Activated T-helper 1 cell treated with anti-CD3 and anti-CD28 coated beads, Interleukin-12 subunit alpha, Interleukin-12 subunit beta, Interleukin-2, Interleukin-4 antibody, amounts not matched to agents 30 ng/mL and 10 ng/mL and 1 ng/mL, durations not matched to agents 14 hours and 24 hours and 36 hours (primary cell): ENCODE results near the gene GRAMD1A. TPM values are rescaled to one million over a fixed set of nuclear protein-coding genes. Genes with fewer than 3 reads are reported as not detected.
A peak's percentile ranks its signal among the peaks of the same experiment; 100 is the strongest.
"Not testable (repeated sequence)": the region's sequence is repeated elsewhere in the genome, so short reads cannot be mapped to it uniquely, and the experiment has no call there.

Experiments used
- DNase-seq: peaks from one replicate; pipeline ENCODE4 v3.0.0; 2021; ENCODE audit warnings: low spot score
- H3K27ac Mint-ChIP-seq: one replicate; pipeline ENCODE4 v1.8.0; 2021; ENCODE audit warnings: mild to moderate bottlenecking, mixed read lengths
- H3K27me3 Mint-ChIP-seq: one replicate; pipeline ENCODE4 v1.8.0; 2022; ENCODE audit warnings: mild to moderate bottlenecking, moderate library complexity, mixed read lengths; ENCODE audit not compliant: insufficient read depth
- H3K36me3 Mint-ChIP-seq: one replicate; pipeline ENCODE4 v1.8.0; 2021; ENCODE audit warnings: low read depth, mixed read lengths
- H3K4me1 Mint-ChIP-seq: one replicate; pipeline ENCODE4 v1.8.0; 2021; ENCODE audit warnings: low read depth, mixed read lengths
- H3K4me3 Mint-ChIP-seq: one replicate; pipeline ENCODE4 v1.8.0; 2021; ENCODE audit warnings: mild to moderate bottlenecking, moderate library complexity, mixed read lengths
- H3K9me3 Mint-ChIP-seq: one replicate; pipeline ENCODE4 v1.8.0; 2021; ENCODE audit warnings: mixed read lengths
- intact Hi-C: fragments of 100-400 bp; cut with micrococcal nuclease; formaldehyde crosslinking; loops from one replicate; pipeline ENCODE4 v1.15.1; 2024
- total RNA-seq: library from RNA; stranded (reverse); gene quantifications from 2 replicates; pipeline ENCODE4 v1.2.3, GENCODE V29; 2022

The GRAMD1A gene
- total RNA-seq, 1 donor from 2014 or later, result 176 TPM

DNA sequence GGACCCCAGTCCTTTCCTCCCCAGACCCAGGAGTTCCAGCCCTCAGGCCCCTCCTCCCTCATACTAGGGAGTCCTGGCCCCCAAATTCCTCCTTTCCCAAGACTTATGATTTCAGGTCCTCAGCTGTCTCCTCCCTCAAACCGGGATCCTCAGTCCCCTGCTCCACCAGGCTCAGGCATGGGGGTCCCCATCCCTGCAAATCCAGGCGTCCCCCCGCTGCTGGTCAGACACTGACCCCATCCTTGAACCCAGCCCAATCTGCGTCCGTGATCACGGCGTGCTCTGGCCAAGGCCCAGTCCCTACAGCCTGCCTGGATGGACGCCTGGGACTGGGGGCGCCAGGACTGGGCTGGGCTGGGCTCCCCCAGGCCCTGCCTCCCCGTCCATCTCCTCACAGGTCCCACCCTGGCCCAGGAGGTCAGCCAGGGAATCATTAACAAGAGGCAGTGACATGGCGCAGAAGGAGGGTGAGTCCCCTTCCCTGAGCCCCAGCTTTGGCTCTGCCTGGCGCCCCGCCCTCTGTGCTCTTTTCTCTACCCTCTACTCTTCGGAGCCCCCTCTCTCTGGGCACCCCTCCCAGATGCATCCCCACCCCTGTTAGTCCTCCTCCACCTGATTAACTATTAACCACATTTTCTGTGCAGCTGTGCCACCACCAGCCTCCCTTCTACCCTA is 42.1 kb downstream of the GRAMD1A start:
- Mint-ChIP-seq H3K27ac (no peak overlapping the region), H3K4me1 (peaks cover 28% of the 10 kb centered on the region), H3K36me3 (no peaks in the 10 kb centered on the region), H3K27me3 (peaks cover 16% of the 10 kb centered on the region), H3K9me3 (no peaks in the 10 kb centered on the region), H3K4me3 (no peak overlapping the region)
- intact Hi-C loops, result no loop called here
- no peak for DNase-seq

DNA sequence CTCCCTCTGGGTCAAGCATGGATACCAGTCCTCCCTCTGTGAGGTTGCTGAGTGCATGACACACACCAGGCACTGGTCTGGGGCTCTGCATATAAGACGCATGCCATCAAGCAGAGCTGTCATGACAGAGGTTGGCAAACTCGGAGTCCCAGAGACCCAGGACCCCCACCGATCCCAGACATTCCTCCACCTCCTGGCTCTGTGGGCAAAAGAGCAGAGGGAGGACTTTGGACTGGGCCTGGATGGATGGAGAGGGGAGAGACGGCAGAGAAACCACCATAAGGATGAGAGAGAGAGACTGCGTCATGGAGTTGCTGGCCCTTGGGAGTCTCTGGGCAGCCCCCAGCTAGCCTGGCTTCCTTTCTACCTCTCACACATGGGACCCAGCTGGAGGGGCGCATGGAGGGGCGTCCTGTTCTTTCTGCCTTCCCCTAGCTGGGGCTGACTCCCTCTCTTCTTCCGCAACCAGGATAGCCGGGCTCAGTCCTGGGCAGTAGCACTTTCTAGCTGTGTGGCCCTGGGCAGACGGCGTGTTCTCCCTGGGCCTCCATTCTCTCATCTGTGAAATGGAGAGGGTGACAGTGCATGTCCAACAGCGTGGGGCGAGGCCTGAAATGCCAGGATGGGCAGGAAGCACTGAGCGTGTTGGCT is 43.0 kb downstream of the GRAMD1A start:
- Mint-ChIP-seq H3K27ac (no peak overlapping the region), H3K27me3 (peaks cover 13% of the 10 kb centered on the region), H3K9me3 (no peaks in the 10 kb centered on the region), H3K4me1 (peaks cover 28% of the 10 kb centered on the region), H3K4me3 (no peak overlapping the region), H3K36me3 (no peaks in the 10 kb centered on the region)
- DNase-seq, result no peak
- intact Hi-C loops, result no loop called here

DNA sequence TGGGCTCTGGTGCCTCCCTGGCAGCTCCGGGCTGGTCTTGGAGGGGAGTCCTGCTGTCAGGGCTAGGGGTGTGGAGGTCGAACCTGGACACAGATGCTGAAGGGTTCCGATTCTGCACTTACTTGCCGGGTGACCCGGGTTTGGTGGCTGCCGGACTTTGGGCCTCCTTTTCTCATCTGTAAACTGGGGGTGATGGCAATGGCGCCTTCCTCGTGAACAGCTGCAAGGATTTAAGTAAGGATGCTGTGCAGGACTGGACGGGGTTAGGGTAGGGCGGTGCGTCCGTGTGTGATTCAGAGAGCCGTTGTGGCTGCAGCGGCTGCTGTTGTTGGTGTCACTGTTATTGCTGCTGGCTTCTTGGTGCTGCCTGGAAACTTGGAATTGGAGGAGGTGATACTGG is 43.8 kb downstream of the GRAMD1A start:
- no peak overlapping the region for H3K4me3 Mint-ChIP-seq
- H3K27ac Mint-ChIP-seq, result no peak overlapping the region
- peaks cover 13% of the 10 kb centered on the region for H3K27me3 Mint-ChIP-seq
- H3K4me1 Mint-ChIP-seq, result peaks cover 28% of the 10 kb centered on the region
- H3K9me3 Mint-ChIP-seq, result no peaks in the 10 kb centered on the region
- DNase-seq, result no peak
- no peaks in the 10 kb centered on the region for H3K36me3 Mint-ChIP-seq
- intact Hi-C loops, result loop anchor here (1.0 to 2.0 kb wide), 3 partner anchors 23 to 71 kb away; no protein-coding TSS in a partner anchor

DNA sequence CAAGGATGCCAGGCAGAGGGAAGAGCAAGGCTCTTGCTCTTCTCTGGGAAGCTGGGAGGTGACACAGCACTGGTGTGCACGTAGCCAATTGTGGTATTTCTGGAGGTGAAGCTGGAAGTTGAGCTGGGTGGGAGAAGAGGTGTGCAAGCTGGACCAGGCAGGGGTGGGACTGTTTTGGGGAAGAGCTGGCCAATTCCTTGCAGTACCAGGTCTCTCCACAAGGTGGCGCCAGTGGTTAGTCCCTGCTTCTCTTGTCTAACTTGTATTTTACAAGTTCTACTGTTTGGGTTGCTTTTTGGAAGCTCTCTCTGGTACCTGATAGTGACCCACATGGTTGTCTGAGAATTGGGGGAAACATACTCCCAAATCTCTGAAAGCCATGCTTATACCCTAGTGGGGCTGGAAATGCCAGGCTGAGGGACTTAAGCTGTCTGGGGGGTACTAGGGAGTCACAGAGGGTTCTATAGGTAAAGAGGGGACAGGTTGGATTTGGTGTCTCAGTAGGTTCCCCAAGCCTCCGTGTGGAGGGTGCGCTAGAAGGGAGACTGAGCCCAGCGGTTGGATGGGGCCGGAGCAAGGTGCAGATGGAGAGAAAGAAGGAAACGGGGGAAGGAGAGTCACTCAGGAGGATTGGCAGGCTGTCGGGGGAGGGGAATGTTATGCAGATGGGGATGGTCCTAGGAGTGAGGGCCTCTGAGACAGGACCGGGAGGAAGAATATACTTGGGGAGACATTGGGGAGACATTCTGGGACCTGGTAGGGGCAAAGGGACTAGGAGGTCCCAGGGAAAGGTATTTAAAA is 44.4 kb downstream of the GRAMD1A start:
- no peak overlapping the region for H3K4me3 Mint-ChIP-seq
- H3K9me3 Mint-ChIP-seq, result no peaks in the 10 kb centered on the region
- peaks cover 28% of the 10 kb centered on the region for H3K4me1 Mint-ChIP-seq
- peaks cover 9% of the 10 kb centered on the region for H3K27me3 Mint-ChIP-seq
- intact Hi-C loops, result loop anchor here (1.0 to 2.0 kb wide), 3 partner anchors 23 to 71 kb away; no protein-coding TSS in a partner anchor
- no peak overlapping the region for H3K27ac Mint-ChIP-seq
- no peaks in the 10 kb centered on the region for H3K36me3 Mint-ChIP-seq
- peak; percentile 32 for DNase-seq

DNA sequence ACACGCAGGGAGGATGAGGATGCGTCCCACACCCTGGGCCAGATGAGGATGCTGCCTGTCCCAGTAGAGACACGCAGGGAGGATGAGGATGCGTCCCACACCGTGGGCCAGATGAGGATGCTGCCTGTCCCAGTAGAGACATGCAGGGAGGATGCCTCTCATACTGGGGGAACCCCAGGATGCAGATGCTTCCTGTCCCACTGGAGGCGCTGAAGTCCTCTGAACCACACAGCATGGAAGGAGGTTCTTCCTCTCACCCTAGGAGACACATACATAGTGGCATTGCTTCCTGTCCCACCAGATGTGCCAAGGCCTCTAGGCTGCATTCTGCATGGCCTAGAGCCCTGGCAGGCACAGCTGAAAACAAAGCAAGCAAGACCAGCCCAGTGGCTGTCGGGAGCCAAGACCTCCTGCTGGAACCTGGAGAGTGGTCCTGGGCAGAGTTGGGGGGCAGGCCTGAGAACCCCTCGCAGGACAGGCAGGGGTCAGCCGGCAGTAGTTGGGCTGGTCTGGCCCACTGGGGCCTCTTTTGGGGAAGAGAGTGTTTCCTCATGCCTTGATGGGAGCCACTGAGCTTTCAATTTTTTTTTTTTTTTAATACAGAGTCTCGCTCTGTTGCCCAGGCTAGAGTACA is 45.7 kb downstream of the GRAMD1A start:
- intact Hi-C loops, result loop anchor here (2.0 kb wide), 1 partner anchor 45 kb away; no protein-coding TSS in a partner anchor
- Mint-ChIP-seq H3K27ac (no peak overlapping the region), H3K4me1 (peaks cover 22% of the 10 kb centered on the region), H3K36me3 (no peaks in the 10 kb centered on the region), H3K27me3 (peaks cover under 1% of the 10 kb centered on the region), H3K4me3 (no peak overlapping the region), H3K9me3 (no peaks in the 10 kb centered on the region)
- DNase-seq, result peak; percentile 34

DNA sequence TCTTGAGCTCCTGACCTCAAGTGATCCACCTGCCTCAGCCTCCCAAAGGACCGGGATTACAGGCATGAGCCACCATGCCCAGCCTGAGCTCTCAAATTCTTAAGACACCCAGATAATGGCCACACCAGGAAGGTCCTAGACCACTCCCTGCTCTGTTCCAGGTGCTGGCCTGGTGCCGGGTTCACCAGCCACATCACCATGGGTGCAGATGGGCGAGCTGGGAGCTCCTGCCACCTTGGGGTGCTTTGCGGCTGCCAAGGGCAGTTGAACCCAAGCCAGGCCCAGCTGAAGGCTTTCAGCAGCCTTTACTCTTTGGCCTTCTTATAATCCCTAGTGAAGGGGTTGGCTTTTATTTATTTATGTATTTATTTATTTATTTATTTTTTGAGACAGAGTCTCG is 46.3 kb downstream of the GRAMD1A start:
- intact Hi-C loops, result no loop called here
- H3K4me1 Mint-ChIP-seq, result peaks cover 21% of the 10 kb centered on the region

DNA sequence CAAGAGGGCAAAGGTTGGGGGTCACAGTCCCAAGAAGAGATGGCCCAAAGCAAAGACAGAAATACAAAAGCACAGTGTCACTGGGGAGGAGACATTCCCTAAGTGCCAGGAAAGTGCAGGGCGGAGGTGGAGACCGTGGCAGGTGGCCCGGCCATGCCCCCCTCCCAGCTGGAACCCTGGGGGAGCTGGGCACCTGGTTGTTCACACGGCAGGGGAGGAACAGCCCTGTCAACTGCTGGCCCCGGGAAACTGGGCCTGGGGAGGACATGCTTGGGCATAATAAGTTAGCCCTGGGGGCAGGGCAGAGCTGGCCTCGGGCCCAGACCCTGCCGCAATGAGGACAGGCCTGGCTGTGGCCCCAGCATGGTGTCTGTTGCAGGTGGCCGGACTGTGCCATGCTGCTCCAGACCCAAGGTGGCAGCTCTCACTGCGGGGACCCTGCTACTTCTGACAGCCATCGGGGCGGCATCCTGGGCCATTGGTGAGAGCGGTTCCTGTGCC is 48.8 kb downstream of the GRAMD1A start:
- Mint-ChIP-seq H3K36me3 (no peaks in the 10 kb centered on the region), H3K27ac (no peak overlapping the region), H3K27me3 (no peaks in the 10 kb centered on the region), H3K4me3 (no peak overlapping the region), H3K4me1 (peaks cover 20% of the 10 kb centered on the region), H3K9me3 (no peaks in the 10 kb centered on the region)
- DNase-seq, result no peak
- intact Hi-C loops, result no loop called here

More for the DNA sequence above, 46.3 kb downstream of the GRAMD1A start:
- no peak overlapping the region for H3K4me3 Mint-ChIP-seq
- DNase-seq, result no peak
- no peak overlapping the region for H3K27ac Mint-ChIP-seq
- no peaks in the 10 kb centered on the region for H3K36me3 Mint-ChIP-seq
- H3K9me3 Mint-ChIP-seq, result no peaks in the 10 kb centered on the region
- no peaks in the 10 kb centered on the region for H3K27me3 Mint-ChIP-seq

DNA sequence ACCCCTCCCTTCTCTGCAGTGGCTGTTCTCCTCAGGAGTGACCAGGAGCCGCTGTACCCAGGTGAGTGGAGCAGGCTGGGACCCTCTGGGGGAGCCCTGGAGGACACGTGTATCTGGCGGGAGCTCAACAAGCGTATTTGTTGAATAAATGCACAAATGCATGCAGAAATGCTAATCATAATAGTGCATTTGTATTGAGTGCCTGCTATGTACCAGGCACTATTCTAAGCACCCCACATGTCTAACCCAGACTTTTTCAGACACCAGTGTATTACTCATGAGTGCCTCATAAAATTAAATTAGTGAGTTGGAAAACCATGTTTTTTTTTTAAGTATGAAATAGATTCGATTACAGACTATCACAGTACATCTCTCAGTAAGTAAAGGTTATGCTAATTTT is 49.3 kb downstream of the GRAMD1A start:
- Mint-ChIP-seq H3K27ac (no peak overlapping the region), H3K4me3 (no peak overlapping the region), H3K4me1 (peaks cover 15% of the 10 kb centered on the region), H3K9me3 (no peaks in the 10 kb centered on the region), H3K27me3 (no peaks in the 10 kb centered on the region), H3K36me3 (no peaks in the 10 kb centered on the region)
- no peak for DNase-seq
- intact Hi-C loops, result no loop called here

DNA sequence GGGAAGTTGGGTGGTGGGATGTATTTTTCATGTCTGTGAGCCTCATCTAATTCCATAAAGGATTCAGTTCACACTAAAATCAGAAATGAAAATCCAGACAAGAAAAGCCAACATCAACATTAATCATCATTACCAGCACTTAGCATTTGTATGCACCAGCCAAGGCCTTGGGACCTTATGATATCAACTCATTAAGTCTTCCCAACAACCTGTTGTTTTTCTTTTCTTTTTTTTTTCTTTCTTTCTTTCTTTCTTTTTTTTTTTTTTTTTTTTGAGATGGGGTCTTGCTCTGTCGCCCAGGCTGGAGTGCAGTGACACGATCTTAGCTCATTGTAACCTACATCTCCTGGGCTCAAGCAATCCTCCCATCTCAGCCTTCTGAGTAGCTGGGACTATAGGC is 50.5 kb downstream of the GRAMD1A start:
- H3K36me3 Mint-ChIP-seq, H3K4me1 Mint-ChIP-seq, H3K27me3 Mint-ChIP-seq, H3K9me3 Mint-ChIP-seq, H3K4me3 Mint-ChIP-seq, DNase-seq, intact Hi-C loops, H3K27ac Mint-ChIP-seq: not testable (repeated sequence)

DNA sequence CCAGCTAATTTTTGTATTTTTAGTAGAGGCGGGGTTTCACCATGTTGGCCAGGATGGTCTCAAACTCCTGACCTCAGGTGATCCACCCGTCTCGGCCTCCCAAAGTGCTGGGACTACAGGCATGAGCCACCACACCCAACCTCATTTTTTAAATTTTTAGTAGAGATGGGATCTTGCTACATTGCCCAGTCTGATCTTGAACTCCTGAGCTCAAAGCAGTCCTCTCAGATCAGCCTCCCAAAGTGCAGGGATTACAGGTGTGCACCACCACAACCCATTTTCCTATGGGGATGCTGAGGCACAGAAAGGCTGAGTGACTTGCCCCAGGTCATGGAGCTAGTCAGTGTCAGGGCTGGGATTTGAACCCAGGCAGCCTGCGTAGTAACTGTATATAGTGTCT is 51.1 kb downstream of the GRAMD1A start:
- DNase-seq, H3K4me1 Mint-ChIP-seq, H3K9me3 Mint-ChIP-seq, H3K27ac Mint-ChIP-seq, H3K27me3 Mint-ChIP-seq, intact Hi-C loops, H3K4me3 Mint-ChIP-seq, H3K36me3 Mint-ChIP-seq: not testable (repeated sequence)

DNA sequence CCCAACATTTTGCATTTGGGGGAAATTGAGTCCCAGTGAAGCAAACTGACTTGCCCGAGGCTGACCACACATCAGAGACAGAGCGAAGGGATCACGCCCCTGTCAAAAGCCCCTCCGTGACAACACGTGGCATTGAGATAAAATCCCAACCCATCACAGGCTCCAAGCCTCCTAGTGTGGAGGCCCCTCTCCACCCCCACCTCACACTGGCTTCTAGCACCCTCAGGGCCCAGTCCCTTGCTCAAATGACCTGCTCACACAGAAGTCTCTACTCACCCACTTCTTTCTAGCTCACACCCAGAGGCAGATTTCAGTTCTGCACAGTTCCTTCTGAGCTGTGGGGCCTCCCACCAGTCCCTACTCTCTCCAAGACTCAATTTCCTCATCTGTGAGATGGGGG is 51.7 kb downstream of the GRAMD1A start:
- no peak overlapping the region for H3K4me3 Mint-ChIP-seq
- intact Hi-C loops, result no loop called here

DNA sequence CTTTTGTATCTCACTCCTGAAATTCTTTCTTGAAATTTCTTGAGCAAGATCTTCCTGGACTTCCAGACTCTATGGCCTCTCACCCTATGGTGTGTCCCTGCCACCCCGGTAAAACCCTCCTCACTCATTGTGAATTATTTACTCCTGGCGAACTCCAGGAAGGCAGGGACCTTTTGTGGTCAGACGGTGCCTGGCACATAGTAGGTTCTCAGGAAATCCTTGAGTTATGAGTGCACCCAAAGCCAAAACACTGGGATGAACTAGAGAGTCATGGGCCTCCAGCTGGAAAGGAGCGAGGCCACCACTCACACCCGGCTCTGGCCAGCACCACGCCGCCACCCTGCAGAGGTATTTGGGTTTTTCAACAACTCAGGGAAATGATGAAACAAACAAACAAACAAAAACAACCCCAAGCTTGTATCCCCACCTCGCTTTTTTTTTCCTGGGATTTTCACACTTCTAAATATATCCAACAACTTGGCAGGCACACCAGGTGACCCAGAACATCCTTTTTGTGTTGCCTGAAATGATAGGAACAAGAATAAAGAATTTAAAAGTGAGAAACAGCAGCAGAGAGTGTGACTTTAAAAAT is 52.6 kb downstream of the GRAMD1A start:
- Mint-ChIP-seq H3K9me3 (no peaks in the 10 kb centered on the region), H3K4me3 (no peak overlapping the region), H3K36me3 (no peaks in the 10 kb centered on the region), H3K4me1 (no peaks in the 10 kb centered on the region), H3K27ac (no peak overlapping the region), H3K27me3 (peaks cover 4% of the 10 kb centered on the region)
- DNase-seq, result no peak
- intact Hi-C loops, result no loop called here

More for the DNA sequence above, 51.7 kb downstream of the GRAMD1A start:
- Mint-ChIP-seq H3K27ac (no peak overlapping the region), H3K36me3 (no peaks in the 10 kb centered on the region), H3K27me3 (peaks cover 4% of the 10 kb centered on the region), H3K9me3 (no peaks in the 10 kb centered on the region), H3K4me1 (no peaks in the 10 kb centered on the region)
- no peak for DNase-seq
